Skeletal muscle tissue (tissue), 4 donors: ENCODE results near the gene ADRM1. TPM values are rescaled to one million over a fixed set of nuclear protein-coding genes. Genes with fewer than 3 reads are reported as not detected.

Experiments used
- H3K27ac ChIP-seq: one replicate; pipeline ENCODE4 v1.7.0; 2013; ENCODE audit warnings: mild to moderate bottlenecking, low read depth, low read length, inconsistent platforms
- H3K27me3 ChIP-seq, 3 donors: one replicate each; pipeline ENCODE4 v1.7.0; 2013; ENCODE audit warnings: low read length in 3 of 3; ENCODE audit not compliant: control insufficient read depth in 3 of 3, insufficient read depth in 3 of 3
- H3K36me3 ChIP-seq, 3 donors: one replicate each; pipeline ENCODE4 v1.7.0; 2013; ENCODE audit warnings: low read length in 3 of 3; ENCODE audit not compliant: control insufficient read depth in 3 of 3, insufficient read depth in 3 of 3
- H3K4me1 ChIP-seq, 3 donors: one replicate each; pipeline ENCODE4 v1.7.0; 2013; ENCODE audit warnings: low read length in 3 of 3, mild to moderate bottlenecking in 3 of 3; ENCODE audit not compliant: control insufficient read depth in 3 of 3, insufficient read depth in 3 of 3
- H3K4me3 ChIP-seq, 3 donors: one replicate each; pipeline ENCODE4 v1.7.0; 2013; ENCODE audit warnings: low read length in 3 of 3
- H3K9ac ChIP-seq, 3 donors: one replicate each; pipeline ENCODE4 v1.7.0; 2013; ENCODE audit warnings: low read length in 3 of 3, mild to moderate bottlenecking in 3 of 3, moderate library complexity in 2 of 3, low read depth in 1 of 3
- H3K9me3 ChIP-seq, 3 donors: one replicate each; pipeline ENCODE4 v1.7.0; 2013; ENCODE audit warnings: low read length in 3 of 3; ENCODE audit not compliant: control insufficient read depth in 3 of 3
- total RNA-seq: library from RNA; depleted of rRNA; stranded (reverse); fragments of >200 nt; gene quantifications from one replicate; pipeline ENCODE4 v1.2.3, GENCODE V29; 2014
- donor health status: Osteomylitis.

Gene ADRM1
- total RNA-seq, 1 donor from 2014 or later = 41.8 TPM

GRCh38 chr20:62266340-62266739, 36.5 kb upstream of the ADRM1 start:
- Histone ChIP-seq H3K4me1 (peaks cover 10 to 32% (median 17%) of the 10 kb centered on the region in 3 donors), H3K9ac (no peak overlapping the region), H3K36me3 (peaks cover 40 to 42% (median 42%) of the 10 kb centered on the region in 3 donors), H3K4me3 (no peak overlapping the region), H3K27me3 (no peaks in the 10 kb centered on the region), H3K27ac (peak overlapping the region; percentile 96), H3K9me3 (no peaks in the 10 kb centered on the region)

GRCh38 chr20:62266851-62267250, 35.9 kb upstream of the ADRM1 start:
- Histone ChIP-seq H3K9me3 (no peaks in the 10 kb centered on the region), H3K4me1 (peaks cover 10 to 32% (median 17%) of the 10 kb centered on the region in 3 donors), H3K27me3 (no peaks in the 10 kb centered on the region), H3K27ac (peak overlapping the region; percentile 96), H3K36me3 (peaks cover 39 to 44% (median 40%) of the 10 kb centered on the region in 3 donors), H3K4me3 (no peak overlapping the region), H3K9ac (peak overlapping the region; percentile 61 to 70 (median 65))

GRCh38 chr20:62267543-62267942, 35.3 kb upstream of the ADRM1 start:
- peak overlapping the region in 1 of 3 donors; percentile 23 for H3K4me3 ChIP-seq
- H3K4me1 ChIP-seq = peaks cover 10 to 32% (median 17%) of the 10 kb centered on the region in 3 donors
- no peaks in the 10 kb centered on the region for H3K27me3 ChIP-seq
- H3K36me3 ChIP-seq = peaks cover 39 to 44% (median 40%) of the 10 kb centered on the region in 3 donors
- H3K9ac ChIP-seq = peak overlapping the region; percentile 61 to 70 (median 65)
- H3K9me3 ChIP-seq = no peaks in the 10 kb centered on the region
- H3K27ac ChIP-seq = peak overlapping the region; percentile 96

GRCh38 chr20:62268228-62268900, 34.4 kb upstream of the ADRM1 start:
- Histone ChIP-seq H3K4me1 (peaks cover 10 to 32% (median 17%) of the 10 kb centered on the region in 3 donors), H3K9ac (peak overlapping the region in 1 of 3 donors; percentile 25), H3K9me3 (no peaks in the 10 kb centered on the region), H3K36me3 (peaks cover 39 to 45% (median 41%) of the 10 kb centered on the region in 3 donors), H3K4me3 (no peak overlapping the region), H3K27ac (peak overlapping the region; percentile 96), H3K27me3 (no peaks in the 10 kb centered on the region)

GRCh38 chr20:62269378-62269777, 33.4 kb upstream of the ADRM1 start:
- Histone ChIP-seq H3K4me3 (no peak overlapping the region), H3K27ac (peak overlapping the region; percentile 96), H3K4me1 (peaks cover 10 to 36% (median 17%) of the 10 kb centered on the region in 3 donors), H3K9me3 (no peaks in the 10 kb centered on the region), H3K9ac (peak overlapping the region in 1 of 3 donors; percentile 16), H3K36me3 (peaks cover 41 to 46% (median 44%) of the 10 kb centered on the region in 3 donors), H3K27me3 (no peaks in the 10 kb centered on the region)

GRCh38 chr20:62269871-62270270, 32.9 kb upstream of the ADRM1 start:
- H3K4me1 ChIP-seq = peaks cover 10 to 39% (median 17%) of the 10 kb centered on the region in 3 donors
- H3K27ac ChIP-seq = peak overlapping the region; percentile 96
- no peak overlapping the region for H3K9ac ChIP-seq
- H3K4me3 ChIP-seq = no peak overlapping the region
- H3K36me3 ChIP-seq = peaks cover 37 to 42% (median 41%) of the 10 kb centered on the region in 3 donors
- no peaks in the 10 kb centered on the region for H3K9me3 ChIP-seq
- no peaks in the 10 kb centered on the region for H3K27me3 ChIP-seq

- H3K36me3 ChIP-seq = peaks cover 25 to 33% (median 31%) of the 10 kb centered on the region in 3 donors
- no peak overlapping the region for H3K27ac ChIP-seq
- H3K9ac ChIP-seq = no peak overlapping the region
- no peaks in the 10 kb centered on the region for H3K27me3 ChIP-seq
- no peaks in the 10 kb centered on the region for H3K9me3 ChIP-seq
- peaks cover 13 to 46% (median 27%) of the 10 kb centered on the region in 3 donors for H3K4me1 ChIP-seq
- H3K4me3 ChIP-seq = no peak overlapping the region
Measured at GRCh38 chr20:62272200-62272599, 30.6 kb upstream of the ADRM1 start.

GRCh38 chr20:62273416-62273815, 29.4 kb upstream of the ADRM1 start:
- H3K9me3 ChIP-seq = no peaks in the 10 kb centered on the region
- peaks cover 12 to 53% (median 26%) of the 10 kb centered on the region in 3 donors for H3K4me1 ChIP-seq
- no peak overlapping the region for H3K4me3 ChIP-seq
- no peaks in the 10 kb centered on the region for H3K27me3 ChIP-seq
- no peak overlapping the region for H3K27ac ChIP-seq
- no peak overlapping the region for H3K9ac ChIP-seq
- peaks cover 29 to 34% (median 34%) of the 10 kb centered on the region in 3 donors for H3K36me3 ChIP-seq

GRCh38 chr20:62274332-62274950, 28.4 kb upstream of the ADRM1 start:
- H3K36me3 ChIP-seq = peaks cover 37 to 43% (median 39%) of the 10 kb centered on the region in 3 donors
- no peaks in the 10 kb centered on the region for H3K27me3 ChIP-seq
- no peak overlapping the region for H3K4me3 ChIP-seq
- H3K9ac ChIP-seq = peak overlapping the region in 1 of 3 donors; percentile 16
- peak overlapping the region; percentile 20 for H3K27ac ChIP-seq
- H3K9me3 ChIP-seq = no peaks in the 10 kb centered on the region
- peaks cover 12 to 50% (median 26%) of the 10 kb centered on the region in 3 donors for H3K4me1 ChIP-seq

GRCh38 chr20:62275219-62275618, 27.6 kb upstream of the ADRM1 start:
- Histone ChIP-seq H3K4me3 (no peak overlapping the region), H3K27me3 (no peaks in the 10 kb centered on the region), H3K36me3 (peaks cover 45 to 47% (median 46%) of the 10 kb centered on the region in 3 donors), H3K27ac (peak overlapping the region; percentile 80), H3K9me3 (no peaks in the 10 kb centered on the region), H3K4me1 (peaks cover 12 to 44% (median 24%) of the 10 kb centered on the region in 3 donors), H3K9ac (no peak overlapping the region)
